AG04450 (cell line): ENCODE data around the gene NOL4L. TPM values are rescaled to one million over a fixed set of nuclear protein-coding genes. Genes with fewer than 3 reads are reported as not detected.

Experiments
- CTCF ChIA-PET: fragments of 300-600, 350-600 bp; formaldehyde crosslinking; extraction: SDS; loops from one replicate; lab custom pipeline; 2022; ENCODE audit warnings: antibody characterized with exemption, inconsistent platforms; lab: Charles Lee
- POLR2A ChIA-PET: fragments of 350-600 bp; formaldehyde crosslinking; extraction: SDS; loops from one replicate; lab custom pipeline; 2021; ENCODE audit warnings: antibody characterized with exemption, inconsistent platforms; lab: Yijun Ruan, JAX
- DNase-seq: peaks from one replicate; pipeline ENCODE4 v3.0.0-alpha.2; 2011; ENCODE audit warnings: low read depth, low spot score
- H3K27ac ChIP-seq: one replicate; pipeline ENCODE4 v1.5.1; 2012; ENCODE audit warnings: low read depth, low read length, control low read depth
- H3K27me3 ChIP-seq: one replicate; pipeline ENCODE4 v1.6.0; 2012; ENCODE audit warnings: low read length; ENCODE audit not compliant: control insufficient read depth, insufficient read depth
- H3K4me3 ChIP-seq: 2 replicates; pipeline ENCODE4 v1.5.1; 2011; ENCODE audit warnings: mild to moderate bottlenecking, low read depth, low read length, control low read depth
- H3K9me3 ChIP-seq: 2 replicates; pipeline ENCODE4 v1.5.1; 2012; ENCODE audit warnings: low read length; ENCODE audit not compliant: control insufficient read depth, insufficient read depth
- CTCF ChIP-seq: IDR thresholded peaks from 2 replicates; pipeline ENCODE4 v1.5.1; 2011; ENCODE audit warnings: low read depth, low read length, control low read depth, inconsistent platforms
- polyA plus RNA-seq: library from polyadenylated mRNA; depleted of rRNA; stranded (reverse); fragments of >200 nt; gene quantifications from 2 replicates; pipeline ENCODE4 v1.2.3, GENCODE V29; 2011

NOL4L gene
- polyA plus RNA-seq, 1 experiment = 6.7 TPM

GRCh38 chr20:32526541-32526940, 58.6 kb downstream of the NOL4L start:
- ChIA-PET POLR2A (interaction anchor here (0.7 kb wide), 1 partner anchor 774 kb away, joined by 5 read pairs; no protein-coding TSS in a partner anchor), CTCF (interaction anchor here (2.3 kb wide), 1 partner anchor 126 kb away, joined by 13 read pairs; no protein-coding TSS in a partner anchor)
- Histone ChIP-seq H3K9me3 (no peaks in the 10 kb centered on the region; the same call in 1 of the 2 replicates), H3K4me3 (no peak overlapping the region), H3K27me3 (peaks cover 11% of the 10 kb centered on the region), H3K27ac (no peak overlapping the region)
- TF ChIP-seq CTCF = no peak
- no peak for DNase-seq

GRCh38 chr20:32526125-32526524, 59.0 kb downstream of the NOL4L start:
- POLR2A ChIA-PET = interaction anchor here (0.7 kb wide), 1 partner anchor 775 kb away, joined by 5 read pairs; no protein-coding TSS in a partner anchor

DNA sequence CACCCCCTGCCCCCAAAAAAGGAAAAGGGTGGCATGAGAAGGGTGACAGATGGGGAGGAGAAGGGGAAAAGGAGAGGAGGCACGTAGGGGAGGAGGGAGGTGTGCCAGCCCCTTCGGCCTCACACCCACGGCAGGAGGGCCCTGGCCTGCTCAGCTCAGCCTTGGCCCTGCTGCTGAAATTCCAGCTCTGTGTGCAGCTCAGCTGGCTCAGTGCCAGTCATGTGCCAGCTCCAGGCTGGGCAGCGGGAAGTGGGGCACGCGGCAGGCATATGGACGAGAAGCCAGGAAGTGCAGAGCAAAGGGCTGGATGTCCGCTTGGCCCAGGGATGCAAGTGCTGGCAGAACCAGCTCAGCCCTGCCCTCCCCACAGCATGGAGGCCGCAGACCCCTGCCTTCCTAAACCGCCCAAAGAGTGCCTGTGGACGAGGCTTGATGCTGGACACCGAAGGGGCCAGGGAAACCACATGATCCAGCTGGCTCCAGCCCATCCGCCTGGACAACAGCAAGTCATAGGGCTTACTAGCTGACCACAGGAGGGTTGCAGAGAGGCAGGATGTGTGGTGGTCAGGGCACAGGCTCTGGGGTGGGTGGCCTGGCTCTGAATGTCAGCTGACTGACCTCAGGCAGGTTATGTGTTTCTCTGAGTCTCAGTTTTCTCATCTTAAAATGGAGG, 60.2 kb downstream of the NOL4L start:
- POLR2A ChIA-PET = no interaction called here
- CTCF ChIA-PET = interaction anchor here (11.4 kb wide), 1 partner anchor 128 kb away, joined by 242 read pairs; no protein-coding TSS in a partner anchor

More at GRCh38 chr20:32526125-32526524, 59.0 kb downstream of the NOL4L start:
- Histone ChIP-seq H3K9me3 (no peaks in the 10 kb centered on the region; the same call in 1 of the 2 replicates), H3K4me3 (no peak overlapping the region), H3K27me3 (peaks cover 11% of the 10 kb centered on the region), H3K27ac (no peak overlapping the region)
- no peak for DNase-seq
- CTCF ChIA-PET = interaction anchor here (11.4 kb wide), 1 partner anchor 127 kb away, joined by 242 read pairs; no protein-coding TSS in a partner anchor
- no peak for TF ChIP-seq CTCF

GRCh38 chr20:32523613-32524213, 61.4 kb downstream of the NOL4L start:
- CTCF ChIA-PET = interaction anchor here (1.7 to 11.4 kb wide), 4 partner anchors 34 to 255 kb away, joined by 4 to 242 read pairs (median 14); no protein-coding TSS in a partner anchor
- no peaks in the 10 kb centered on the region; the same call in 1 of the 2 replicates for H3K9me3 ChIP-seq

More for the DNA sequence above, 60.2 kb downstream of the NOL4L start:
- no peak for TF ChIP-seq CTCF
- no peak overlapping the region for H3K27ac ChIP-seq
- DNase-seq = no peak
- no peak overlapping the region for H3K4me3 ChIP-seq
- H3K9me3 ChIP-seq = no peaks in the 10 kb centered on the region; the same call in 1 of the 2 replicates
- peaks cover 11% of the 10 kb centered on the region for H3K27me3 ChIP-seq

More at GRCh38 chr20:32523613-32524213, 61.4 kb downstream of the NOL4L start:
- H3K27ac ChIP-seq = no peak overlapping the region
- H3K27me3 ChIP-seq = peaks cover 6% of the 10 kb centered on the region
- POLR2A ChIA-PET = interaction anchor here (2.1 kb wide), 1 partner anchor 129 kb away, joined by 6 read pairs; no protein-coding TSS in a partner anchor
- no peak overlapping the region for H3K4me3 ChIP-seq
- DNase-seq = no peak
- no peak for TF ChIP-seq CTCF
